Non-pigmented ciliary epithelial cell (primary cell): ENCODE data around the gene CGB2.
"Not testable (repeated sequence)": the region's sequence is repeated elsewhere in the genome, so short reads cannot be mapped to it uniquely, and the experiment has no call there.

ENCODE experiments used
- DNase-seq: peaks from one replicate; pipeline ENCODE4 v3.0.0-alpha.2; 2010; ENCODE audit warnings: low read depth

The CGB2 gene

GRCh38 chr19:49067554-49067953, 35.9 kb downstream of the CGB2 start:
- DNase-seq = no peak

DNA sequence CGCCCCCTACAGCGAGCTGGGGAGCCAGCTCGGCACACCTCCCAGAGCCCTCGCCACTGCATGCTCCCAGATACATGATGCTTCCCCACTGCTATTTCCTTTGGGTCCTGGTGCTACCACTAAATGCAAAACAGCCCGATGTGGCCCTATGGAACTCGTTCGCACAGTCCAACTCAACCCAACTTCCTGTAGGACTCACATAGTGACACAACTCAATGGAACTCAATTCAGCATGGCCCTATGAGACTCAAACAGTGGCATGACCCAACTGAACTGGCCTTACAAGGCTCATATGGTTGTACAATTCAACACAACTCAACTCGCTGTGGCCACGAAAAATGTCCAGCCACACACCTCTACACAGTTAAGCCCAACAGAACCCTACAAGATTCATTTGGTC, 37.3 kb downstream of the CGB2 start:
- no peak for DNase-seq

DNA sequence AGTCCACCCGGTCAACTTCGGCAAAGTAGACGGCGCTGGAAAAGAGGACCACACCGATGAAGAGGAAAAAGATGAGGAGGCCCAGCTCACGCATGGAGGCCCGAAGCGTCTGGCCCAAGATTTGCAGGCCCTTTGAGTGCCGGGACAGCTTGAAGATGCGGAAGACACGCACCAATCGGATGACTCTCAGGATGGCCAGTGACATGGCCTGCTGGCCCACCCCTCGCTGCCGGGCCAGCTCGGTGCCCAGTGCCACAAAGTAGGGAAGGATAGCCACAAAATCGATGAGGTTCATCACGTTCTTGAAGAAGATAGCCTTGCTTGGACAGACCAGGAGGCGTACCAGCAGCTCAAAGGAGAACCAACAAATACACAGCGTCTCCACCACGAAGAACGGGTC, 38.7 kb downstream of the CGB2 start:
- DNase-seq = no peak

- DNase-seq = no peak
Measured at GRCh38 chr19:49071860-49072547, 40.3 kb downstream of the CGB2 start.

DNA sequence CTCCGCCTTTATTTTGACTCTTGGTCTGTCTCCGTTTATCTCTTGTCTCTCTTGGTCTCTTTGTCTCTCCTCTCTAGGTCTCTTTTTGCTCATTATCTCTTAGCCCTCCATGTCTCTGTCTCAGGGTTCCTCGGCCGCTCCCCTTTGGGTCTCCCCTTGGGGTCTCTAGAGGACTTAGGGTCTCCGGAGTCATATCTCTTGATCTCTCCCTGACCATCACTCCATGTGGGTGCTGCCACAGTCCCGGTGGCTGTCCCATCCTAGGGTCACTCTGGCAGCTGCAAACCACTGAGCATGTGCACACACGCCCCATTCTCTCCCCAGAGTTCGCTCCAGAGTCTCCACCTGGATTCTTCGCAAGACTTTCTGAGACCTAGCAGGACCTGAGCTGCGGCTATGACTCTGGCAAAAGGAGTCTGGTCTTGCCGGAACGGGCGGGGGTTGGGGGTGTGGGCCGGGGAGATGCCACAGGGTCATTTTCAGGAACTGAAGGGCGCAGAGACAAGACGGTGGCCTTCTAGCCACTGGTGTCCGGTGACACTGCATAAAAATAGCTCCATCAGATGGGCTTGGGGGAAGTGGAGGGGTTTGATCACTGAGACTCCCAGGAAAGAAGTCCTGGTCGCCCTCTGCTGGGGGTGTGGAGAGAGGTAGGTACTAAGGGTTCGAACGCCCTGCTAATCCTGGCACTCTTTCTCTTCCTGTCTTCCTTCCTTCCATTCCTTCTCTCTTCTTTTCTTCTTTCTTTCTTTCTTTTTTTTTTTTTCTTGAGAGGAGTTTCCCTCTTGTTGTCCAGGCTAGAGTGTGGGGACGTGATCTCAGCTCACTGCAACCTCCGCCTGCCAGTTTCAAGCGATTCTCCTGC, 42.1 kb downstream of the CGB2 start:
- no peak for DNase-seq

- DNase-seq = not testable (repeated sequence)
Measured at GRCh38 chr19:49074869-49075268, 43.2 kb downstream of the CGB2 start.

GRCh38 chr19:49080392-49080791, 48.7 kb downstream of the CGB2 start:
- DNase-seq = no peak

GRCh38 chr19:49081273-49081672, 49.6 kb downstream of the CGB2 start:
- no peak for DNase-seq
